Activated CD4-positive, alpha-beta T cell treated with anti-CD3 and anti-CD28 coated beads, Interleukin-2, amount 10 ng/mL, durations not matched to agents 7 days and 5 days (primary cell): ENCODE measurements around the gene ATP11B. TPM values are rescaled to one million over a fixed set of nuclear protein-coding genes. Genes with fewer than 3 reads are reported as not detected.

Source experiments
- CTCF ChIA-PET: fragments of 350-600 bp; sonication (Branson Sonifier 250); formaldehyde crosslinking; loops from one replicate; lab custom pipeline; 2021; ENCODE audit warnings: antibody characterized with exemption; lab: Charles Lee
- POLR2A ChIA-PET: fragments of 350-600 bp; sonication (Branson Sonifier 250); formaldehyde crosslinking; loops from one replicate; lab custom pipeline; 2021; ENCODE audit warnings: antibody characterized with exemption; lab: Charles Lee
- DNase-seq: peaks from one replicate; pipeline ENCODE4 v3.0.0-alpha.2; 2020
- H3K27ac Mint-ChIP-seq: one replicate; pipeline ENCODE4 v1.8.0; 2021; ENCODE audit warnings: mild to moderate bottlenecking, moderate library complexity, mixed read lengths
- H3K27me3 Mint-ChIP-seq: one replicate; pipeline ENCODE4 v1.8.0; 2021; ENCODE audit warnings: mixed read lengths
- H3K36me3 Mint-ChIP-seq: one replicate; pipeline ENCODE4 v1.8.0; 2021; ENCODE audit warnings: low read depth, mixed read lengths
- H3K4me1 Mint-ChIP-seq: one replicate; pipeline ENCODE4 v1.8.0; 2021; ENCODE audit warnings: mixed read lengths
- H3K4me3 Mint-ChIP-seq: one replicate; pipeline ENCODE4 v1.8.0; 2021; ENCODE audit warnings: mild to moderate bottlenecking, moderate library complexity, mixed read lengths
- H3K9me3 Mint-ChIP-seq: one replicate; pipeline ENCODE4 v1.8.0; 2021; ENCODE audit warnings: mixed read lengths
- total RNA-seq, 2 experiments: library from RNA; stranded (reverse); gene quantifications; one replicate each; pipeline ENCODE4 v1.2.3, GENCODE V29; 2021

Gene ATP11B
- total RNA-seq, 2 experiments from 2014 or later = 104 to 105 TPM

- Mint-ChIP-seq H3K27ac (no peak overlapping the region), H3K36me3 (peaks cover 27% of the 10 kb centered on the region), H3K9me3 (no peaks in the 10 kb centered on the region), H3K4me1 (peaks cover 12% of the 10 kb centered on the region), H3K27me3 (no peaks in the 10 kb centered on the region), H3K4me3 (no peak overlapping the region)
- POLR2A ChIA-PET = no interaction called here
- DNase-seq = no peak
- CTCF ChIA-PET = interaction anchor here (0.6 to 2.1 kb wide), 2 partner anchors 11 to 32 kb away, joined by 3 to 5 read pairs; no protein-coding TSS in a partner anchor
Observed at GRCh38 chr3:182957676-182958266, 164.5 kb downstream of the ATP11B start.

GRCh38 chr3:182959474-182960350 lies 166.4 kb downstream of the ATP11B start:
- peaks cover 29% of the 10 kb centered on the region for H3K36me3 Mint-ChIP-seq
- H3K27me3 Mint-ChIP-seq = no peaks in the 10 kb centered on the region
- POLR2A ChIA-PET = no interaction called here
- H3K4me1 Mint-ChIP-seq = peaks cover 16% of the 10 kb centered on the region
- no peak overlapping the region for H3K27ac Mint-ChIP-seq
- DNase-seq = no peak
- no peak overlapping the region for H3K4me3 Mint-ChIP-seq
- CTCF ChIA-PET = interaction anchor here (0.6 kb wide), 1 partner anchor 29 kb away, joined by 3 read pairs; no protein-coding TSS in a partner anchor
- no peaks in the 10 kb centered on the region for H3K9me3 Mint-ChIP-seq

GRCh38 chr3:182962166-182962565 lies 168.9 kb downstream of the ATP11B start:
- Mint-ChIP-seq H3K27ac (no peak overlapping the region), H3K4me1 (peaks cover 35% of the 10 kb centered on the region), H3K9me3 (no peaks in the 10 kb centered on the region), H3K36me3 (peaks cover 21% of the 10 kb centered on the region), H3K27me3 (no peaks in the 10 kb centered on the region), H3K4me3 (no peak overlapping the region)
- ChIA-PET POLR2A (no interaction called here), CTCF (interaction anchor here (1.3 kb wide), 2 partner anchors 9 to 19 kb away, joined by 3 to 4 read pairs; no protein-coding TSS in a partner anchor)
- no peak for DNase-seq

GRCh38 chr3:182964179-182964578 lies 170.9 kb downstream of the ATP11B start:
- peaks cover 20% of the 10 kb centered on the region for H3K36me3 Mint-ChIP-seq
- H3K27me3 Mint-ChIP-seq = no peaks in the 10 kb centered on the region
- no peak for DNase-seq
- no peak overlapping the region for H3K4me3 Mint-ChIP-seq
- ChIA-PET POLR2A (no interaction called here), CTCF (no interaction called here)
- H3K27ac Mint-ChIP-seq = no peak overlapping the region
- no peaks in the 10 kb centered on the region for H3K9me3 Mint-ChIP-seq
- H3K4me1 Mint-ChIP-seq = peaks cover 53% of the 10 kb centered on the region

- H3K4me1 Mint-ChIP-seq = peaks cover 59% of the 10 kb centered on the region
Observed at GRCh38 chr3:182965861-182966366, 172.6 kb downstream of the ATP11B start.

GRCh38 chr3:182967218-182968204 lies 174.2 kb downstream of the ATP11B start:
- Mint-ChIP-seq H3K27me3 (no peaks in the 10 kb centered on the region), H3K9me3 (no peaks in the 10 kb centered on the region), H3K4me1 (peaks cover 63% of the 10 kb centered on the region), H3K36me3 (peaks cover 23% of the 10 kb centered on the region), H3K27ac (peak overlapping the region; percentile 85), H3K4me3 (peak overlapping the region; percentile 16)
- CTCF ChIA-PET = interaction anchor here (1.4 kb wide), 1 partner anchor 15 kb away, joined by 4 read pairs; no protein-coding TSS in a partner anchor
- POLR2A ChIA-PET = no interaction called here
- DNase-seq = peak; percentile 39

More at GRCh38 chr3:182965861-182966366, 172.6 kb downstream of the ATP11B start:
- no peak for DNase-seq
- Mint-ChIP-seq H3K27me3 (no peaks in the 10 kb centered on the region), H3K4me3 (no peak overlapping the region), H3K36me3 (peaks cover 19% of the 10 kb centered on the region), H3K9me3 (no peaks in the 10 kb centered on the region), H3K27ac (peak overlapping the region; percentile 16)
- ChIA-PET CTCF (interaction anchor here (1.3 kb wide), 1 partner anchor 9 kb away, joined by 3 read pairs; no protein-coding TSS in a partner anchor), POLR2A (no interaction called here)

- Mint-ChIP-seq H3K36me3 (peaks cover 21% of the 10 kb centered on the region), H3K4me3 (no peak overlapping the region), H3K27ac (peak overlapping the region; percentile 33), H3K9me3 (no peaks in the 10 kb centered on the region), H3K4me1 (peaks cover 61% of the 10 kb centered on the region), H3K27me3 (no peaks in the 10 kb centered on the region)
- ChIA-PET POLR2A (no interaction called here), CTCF (interaction anchor here (1.0 to 1.6 kb wide), 4 partner anchors 12 to 18 kb away, joined by 3 to 5 read pairs (median 4); no protein-coding TSS in a partner anchor)
- no peak for DNase-seq
Observed at GRCh38 chr3:182969277-182969676, 176.0 kb downstream of the ATP11B start.

- Mint-ChIP-seq H3K27ac (no peak overlapping the region), H3K9me3 (no peaks in the 10 kb centered on the region), H3K27me3 (no peaks in the 10 kb centered on the region), H3K36me3 (peaks cover 20% of the 10 kb centered on the region), H3K4me1 (peaks cover 61% of the 10 kb centered on the region), H3K4me3 (no peak overlapping the region)
- POLR2A ChIA-PET = no interaction called here
- DNase-seq = no peak
- CTCF ChIA-PET = interaction anchor here (1.0 to 1.6 kb wide), 2 partner anchors 11 to 13 kb away, joined by 3 to 5 read pairs; no protein-coding TSS in a partner anchor
Observed at GRCh38 chr3:182969853-182970252, 176.5 kb downstream of the ATP11B start.

GRCh38 chr3:182970811-182971418 lies 177.6 kb downstream of the ATP11B start:
- H3K27me3 Mint-ChIP-seq = no peaks in the 10 kb centered on the region
- POLR2A ChIA-PET = no interaction called here
- peaks cover 55% of the 10 kb centered on the region for H3K4me1 Mint-ChIP-seq
- H3K36me3 Mint-ChIP-seq = peaks cover 20% of the 10 kb centered on the region
- H3K9me3 Mint-ChIP-seq = no peaks in the 10 kb centered on the region
- no peak for DNase-seq
- CTCF ChIA-PET = interaction anchor here (1.1 to 1.7 kb wide), 4 partner anchors 8 to 81 kb away, joined by 3 to 4 read pairs (median 4); no protein-coding TSS in a partner anchor
- H3K27ac Mint-ChIP-seq = no peak overlapping the region
- H3K4me3 Mint-ChIP-seq = no peak overlapping the region
